HG02759 (cell line): Measurements from ENCODE around the gene TMPRSS12.
"Not testable (repeated sequence)": the region's sequence is repeated elsewhere in the genome, so short reads cannot be mapped to it uniquely, and the experiment has no call there.

ENCODE experiments used
- ATAC-seq: cut with Tn5 transposase; IDR thresholded peaks from one replicate; pipeline ENCODE4 v1.9.1; 2021; ENCODE audit warnings: mild to moderate bottlenecking, moderate library complexity; ENCODE audit not compliant: unreplicated experiment

The TMPRSS12 gene

DNA sequence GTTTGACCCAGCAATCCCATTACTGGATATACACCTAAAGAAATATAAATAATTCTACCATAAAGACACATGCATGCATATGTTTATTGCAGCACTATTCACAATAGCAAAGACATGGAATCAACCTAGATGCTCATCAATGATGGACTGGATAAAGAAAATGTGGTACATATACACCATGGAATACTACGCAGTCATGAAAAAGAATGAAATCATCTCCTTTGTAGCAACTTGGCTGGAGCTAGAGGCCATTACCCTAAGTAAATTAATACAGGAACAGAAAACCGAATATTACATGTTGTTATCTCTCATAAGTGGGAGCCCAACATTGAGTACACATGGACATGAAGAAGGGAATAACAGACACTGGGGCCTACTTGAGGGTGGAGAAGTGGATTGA is 13.0 kb downstream of the TMPRSS12 start:
- ATAC-seq, result not testable (repeated sequence)

- ATAC-seq, result no peak
Measured at GRCh38 chr12:50859621-50860310, 17.0 kb downstream of the TMPRSS12 start.

DNA sequence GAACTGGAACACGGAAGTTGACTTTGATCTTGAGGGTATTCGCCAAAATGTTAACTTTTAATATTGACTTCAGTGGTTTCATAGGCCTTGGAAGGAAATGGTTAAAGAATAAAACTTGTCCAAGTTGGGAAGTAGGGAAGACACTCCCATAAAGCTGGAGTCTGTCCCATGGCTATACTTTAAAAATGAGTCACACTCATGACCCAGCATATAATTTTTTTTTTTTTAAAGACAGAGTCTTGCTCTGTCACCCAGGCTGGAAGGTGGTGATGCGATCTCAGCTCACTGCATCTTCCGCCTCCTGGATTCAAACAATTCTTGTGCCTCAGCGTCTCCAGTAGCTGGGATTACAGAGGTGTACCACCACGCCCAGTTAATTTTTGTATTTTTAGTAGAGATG is 19.6 kb downstream of the TMPRSS12 start:
- no peak for ATAC-seq

DNA sequence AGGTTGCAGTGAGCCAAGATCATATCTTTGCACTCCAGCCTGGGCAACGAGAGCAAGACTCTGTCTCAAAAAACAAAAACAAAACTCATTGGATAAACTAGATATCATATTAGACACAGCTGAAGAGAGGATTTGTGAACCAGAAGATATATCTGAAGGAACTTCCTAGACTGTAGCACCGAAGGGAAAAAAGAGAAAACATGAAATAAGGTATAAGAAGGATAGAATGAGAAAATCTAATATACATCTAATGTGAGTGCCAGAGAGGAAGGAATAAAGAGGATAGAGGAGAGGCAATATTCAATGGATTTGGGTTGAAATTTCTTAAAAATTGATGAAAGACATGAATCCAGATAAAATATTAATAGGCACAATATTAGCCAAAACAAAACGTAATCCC is 22.5 kb downstream of the TMPRSS12 start:
- no peak for ATAC-seq

DNA sequence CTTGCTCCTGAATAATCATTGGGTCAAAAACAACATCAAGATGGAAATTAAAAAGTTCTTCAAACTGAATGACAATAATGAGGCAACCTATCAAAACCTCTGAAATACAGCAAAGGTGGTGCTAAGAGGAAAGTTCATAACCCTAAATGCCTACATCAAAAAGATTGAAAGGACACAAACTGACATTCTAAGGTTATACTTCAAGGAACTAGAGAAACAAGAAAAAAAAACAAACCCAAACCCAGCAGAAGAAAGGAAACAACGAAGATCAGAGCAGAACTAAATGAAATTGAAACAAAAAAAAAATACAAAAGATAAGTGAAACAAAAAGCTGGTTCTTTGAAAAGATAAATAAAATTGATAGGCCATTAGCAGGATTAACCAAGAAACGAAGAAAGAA is 26.2 kb downstream of the TMPRSS12 start:
- not testable (repeated sequence) for ATAC-seq

DNA sequence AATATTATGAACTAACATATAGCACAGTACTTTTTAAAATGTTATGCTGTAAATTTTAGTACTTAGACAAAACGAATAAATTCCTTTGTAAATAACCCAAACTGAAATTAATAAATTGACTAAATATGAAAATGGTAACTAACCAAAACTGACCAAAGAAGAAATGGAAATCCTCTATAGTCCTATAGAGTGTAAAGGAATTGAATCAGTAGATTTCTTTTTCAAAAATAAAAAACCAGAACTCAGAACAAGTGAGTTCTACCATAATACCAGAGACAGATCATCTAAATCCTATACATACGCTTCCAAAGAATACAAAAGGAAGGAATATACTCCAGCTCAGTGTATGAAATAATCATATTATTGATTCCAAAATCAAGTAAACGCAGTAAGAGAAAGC is 39.8 kb downstream of the TMPRSS12 start:
- ATAC-seq, result no peak

DNA sequence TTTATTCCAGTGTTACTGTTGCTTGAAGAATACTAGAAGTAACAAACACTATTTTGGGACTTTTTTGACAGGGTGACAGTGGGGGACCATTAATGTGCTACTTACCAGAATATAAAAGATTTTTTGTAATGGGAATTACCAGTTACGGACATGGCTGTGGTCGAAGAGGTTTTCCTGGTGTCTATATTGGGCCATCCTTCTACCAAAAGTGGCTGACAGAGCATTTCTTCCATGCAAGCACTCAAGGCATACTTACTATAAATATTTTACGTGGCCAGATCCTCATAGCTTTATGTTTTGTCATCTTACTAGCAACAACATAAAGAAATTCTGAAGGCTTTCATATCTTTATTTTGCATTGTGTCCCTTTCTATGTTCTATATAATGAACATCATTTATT is 44.5 kb downstream of the TMPRSS12 start:
- no peak for ATAC-seq

GRCh38 chr12:50888666-50889065 is 45.9 kb downstream of the TMPRSS12 start:
- ATAC-seq, result no peak

- ATAC-seq, result no peak
Measured at GRCh38 chr12:50894241-50894640, 51.5 kb downstream of the TMPRSS12 start.

GRCh38 chr12:50901685-50902113 is 59.0 kb downstream of the TMPRSS12 start:
- ATAC-seq, result no peak

GRCh38 chr12:50908479-50908878 is 65.8 kb downstream of the TMPRSS12 start:
- ATAC-seq, result not testable (repeated sequence)

GRCh38 chr12:50912361-50912760 is 69.6 kb downstream of the TMPRSS12 start:
- ATAC-seq, result not testable (repeated sequence)

GRCh38 chr12:50913224-50913623 is 70.5 kb downstream of the TMPRSS12 start:
- ATAC-seq, result no peak

DNA sequence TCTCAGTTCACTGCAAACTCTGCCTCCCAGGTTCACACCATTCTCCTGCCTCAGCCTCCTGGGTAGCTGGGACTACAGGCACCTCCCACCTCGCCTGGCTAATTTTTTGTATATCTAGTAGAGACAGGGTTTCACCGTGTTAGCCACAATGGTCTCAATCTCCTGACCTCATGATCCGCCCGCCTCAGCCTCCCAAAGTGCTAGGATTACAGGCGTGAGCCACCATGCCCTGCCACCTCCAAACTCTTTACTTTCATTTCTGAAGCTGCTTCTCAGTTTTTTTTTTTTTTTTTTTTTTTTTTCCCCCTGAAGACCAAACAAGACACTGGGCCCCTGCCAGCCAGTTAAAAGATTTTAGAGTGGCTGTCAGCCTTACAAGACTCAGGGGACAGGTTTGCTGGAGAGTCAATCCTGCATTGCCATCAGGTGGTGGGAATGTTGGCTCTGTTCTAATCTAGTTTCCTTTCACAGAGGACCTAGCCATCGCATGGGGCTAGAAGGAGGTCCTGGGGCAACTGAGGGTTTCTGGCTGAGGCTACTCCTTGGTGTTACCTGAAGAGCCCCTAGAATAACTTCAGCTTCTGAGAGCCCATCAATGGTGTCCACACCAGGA is 72.3 kb downstream of the TMPRSS12 start:
- ATAC-seq, result no peak

DNA sequence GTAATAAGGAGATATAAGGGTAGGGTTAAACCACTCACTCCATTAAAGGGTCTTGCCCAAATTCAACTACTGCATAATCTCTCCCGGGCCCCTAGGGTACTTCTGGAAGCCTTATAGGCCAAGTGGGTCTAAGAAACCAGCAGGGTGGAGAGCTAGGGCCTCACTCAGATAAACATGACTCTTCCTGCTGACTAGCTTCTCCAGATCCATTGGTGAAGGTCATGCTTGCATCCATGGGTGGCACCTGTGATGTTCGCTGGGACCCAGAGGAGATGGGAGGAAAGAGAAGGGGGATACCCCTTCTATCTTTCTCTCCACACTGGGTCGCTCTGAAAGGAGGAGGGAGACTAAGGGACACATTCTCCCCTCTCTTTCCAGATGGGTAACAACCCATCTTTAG is 73.6 kb downstream of the TMPRSS12 start:
- ATAC-seq, result no peak

DNA sequence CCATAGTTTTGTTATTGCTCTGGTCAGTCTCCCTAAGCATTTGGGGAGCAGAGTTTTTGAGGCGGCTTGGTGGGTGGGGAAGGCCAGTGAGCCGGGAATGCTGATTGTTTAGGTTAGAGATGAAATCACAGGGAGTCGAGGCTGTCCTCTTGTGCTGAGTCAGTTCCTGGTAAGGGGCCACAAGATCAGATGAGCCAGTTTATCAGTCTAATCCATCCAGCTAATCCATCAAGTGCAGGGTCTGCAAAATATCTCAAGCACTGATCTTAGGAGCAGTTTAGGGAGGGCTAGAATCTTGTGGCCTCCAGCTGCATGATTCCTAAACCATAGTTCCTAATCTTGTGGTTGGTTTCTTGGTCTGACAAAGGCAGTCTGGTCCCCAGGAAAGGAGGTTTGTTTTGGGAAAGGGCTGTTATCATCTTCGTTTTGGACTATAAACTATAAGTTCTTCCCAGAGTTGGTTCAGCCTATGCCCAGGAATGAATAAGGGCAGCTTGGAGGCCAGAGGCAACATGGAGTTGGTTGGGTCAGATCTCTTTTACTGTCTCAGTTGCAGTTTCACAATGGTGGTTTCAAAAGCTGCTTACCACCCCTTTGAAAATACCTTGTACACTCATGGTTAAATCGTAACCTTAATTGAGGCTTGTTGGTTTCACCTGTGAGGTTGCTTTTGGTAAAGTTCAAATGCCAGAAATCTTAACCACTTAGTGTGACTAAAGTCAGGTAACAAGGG is 76.0 kb downstream of the TMPRSS12 start:
- no peak for ATAC-seq

DNA sequence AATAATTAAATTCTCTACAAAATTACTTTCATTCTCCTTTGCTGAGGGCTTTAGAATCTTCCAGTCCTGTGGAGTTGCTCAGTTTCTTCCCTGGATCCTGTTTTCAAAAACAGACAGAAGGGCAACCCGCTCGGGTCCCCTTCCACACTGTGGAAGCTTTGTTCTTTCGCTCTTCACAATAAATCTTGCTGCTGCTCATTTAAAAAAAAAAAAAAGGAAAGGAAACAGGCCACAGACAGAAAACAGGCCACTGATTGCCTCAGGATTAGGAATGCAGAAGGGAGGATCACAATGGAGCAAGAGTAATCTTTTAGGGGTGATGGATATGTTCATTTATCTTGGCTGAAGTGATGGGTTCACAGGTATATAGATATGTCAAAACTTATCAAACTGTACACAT is 80.1 kb downstream of the TMPRSS12 start:
- no peak for ATAC-seq

DNA sequence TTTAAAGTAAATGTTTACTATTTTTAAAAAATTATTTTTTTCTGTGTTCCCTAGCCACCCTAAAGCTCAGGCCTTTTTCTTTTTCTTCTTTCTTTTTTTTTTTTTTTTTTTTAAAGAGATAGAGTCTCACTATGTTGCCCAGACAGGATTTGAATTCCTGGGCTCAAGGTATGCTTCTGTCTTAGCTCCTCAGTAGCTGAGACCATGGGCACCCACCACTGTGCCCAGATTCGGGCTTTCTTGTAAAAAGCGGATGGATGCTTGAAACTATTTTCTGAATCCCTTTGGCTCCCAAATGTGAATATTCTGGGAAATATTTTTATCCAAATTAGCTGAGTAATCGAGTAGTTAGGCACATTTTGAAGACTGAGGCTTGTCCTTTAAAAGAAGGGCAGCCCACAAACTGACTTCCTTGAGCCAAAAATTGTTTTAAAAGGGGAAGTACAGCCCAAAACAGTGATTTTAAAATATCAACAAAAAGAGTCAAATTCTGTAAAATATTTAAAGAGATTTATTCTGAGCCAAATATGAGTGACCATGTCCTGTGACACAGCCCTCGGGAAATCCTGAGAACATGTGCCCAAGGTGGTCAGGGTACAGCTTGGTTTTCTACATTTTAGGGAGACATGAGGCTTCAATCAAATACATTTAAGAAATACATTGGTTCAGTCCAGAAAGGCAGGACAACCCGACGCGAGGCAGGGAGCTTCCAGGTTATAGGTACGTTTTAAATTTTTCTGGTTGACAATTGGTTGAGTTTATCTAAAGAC is 80.8 kb downstream of the TMPRSS12 start:
- ATAC-seq, result no peak

DNA sequence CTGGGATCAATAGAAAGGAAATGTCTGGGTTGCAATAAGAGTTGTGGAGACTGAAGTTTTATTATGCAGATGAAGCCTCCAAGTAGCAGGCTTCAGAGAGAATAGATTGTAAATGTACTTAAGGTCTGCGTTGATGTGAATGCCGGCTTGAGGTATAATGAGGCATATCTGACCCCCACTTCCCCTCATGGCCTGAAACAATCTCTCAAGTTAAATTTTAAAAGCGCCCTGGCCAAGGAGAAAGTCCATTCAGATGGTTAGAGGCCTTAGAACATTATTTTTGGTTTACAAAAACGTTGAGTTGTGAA is 81.4 kb downstream of the TMPRSS12 start:
- no peak for ATAC-seq

- peak; percentile 93 for ATAC-seq
Measured at GRCh38 chr12:50924439-50925341, 82.0 kb downstream of the TMPRSS12 start.

- no peak for ATAC-seq
Measured at GRCh38 chr12:50925342-50925651, 82.6 kb downstream of the TMPRSS12 start.
